ENCODE data around the gene TMEM150A. TPM values are rescaled to one million over a fixed set of nuclear protein-coding genes. Genes with fewer than 3 reads are reported as not detected.
A peak's percentile ranks its signal among the peaks of the same experiment; 100 is the strongest.

The TMEM150A gene
- total RNA-seq, 4 donors from 2014 or later, result 5.8 to 13.7 (median 9.5) TPM

DNA sequence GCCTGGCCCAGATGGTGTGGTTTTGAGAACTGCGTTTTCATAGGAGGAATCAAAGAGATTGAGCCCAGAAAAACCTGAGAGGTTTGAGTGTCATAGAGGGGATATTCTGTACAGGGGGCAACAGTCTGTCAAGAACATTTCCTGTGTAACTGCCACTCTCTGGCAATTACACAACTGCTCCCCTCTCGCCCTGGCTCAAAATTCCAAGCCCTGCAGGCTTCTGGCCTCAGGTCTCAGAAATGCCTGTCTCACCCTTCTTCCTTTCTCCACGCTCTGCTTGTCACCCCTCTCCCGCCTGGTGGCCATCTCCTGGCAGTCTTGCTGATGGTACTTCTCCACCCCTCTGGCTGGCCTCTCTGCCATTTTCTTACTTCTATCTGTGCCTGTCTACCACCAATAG lies 14.3 kb downstream of the TMEM150A start:
- intact Hi-C loops (cut with DNase I; ENCODE audit: low total_unique reads), result no loop called here
- H3K4me3 ChIP-seq (ENCODE audit: low read depth, poor library complexity, severe bottlenecking), result no peak overlapping the region

DNA sequence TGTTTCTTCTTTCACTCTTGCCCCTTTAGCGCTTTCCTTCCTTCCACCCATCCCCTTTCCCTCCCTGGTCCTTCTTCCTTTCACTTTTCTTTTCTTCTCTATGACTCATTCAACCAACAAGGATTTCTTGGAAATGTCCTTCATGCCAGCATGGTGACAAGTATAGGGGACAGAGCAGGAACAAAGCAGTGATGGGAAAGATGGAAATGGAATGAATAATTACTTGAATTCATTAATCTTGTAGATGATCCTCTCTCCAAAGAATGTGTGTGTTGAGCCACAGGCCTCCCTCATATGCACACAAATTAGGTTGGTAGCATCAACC lies 16.8 kb downstream of the TMEM150A start:
- intact Hi-C loops (cut with DNase I; ENCODE audit: low total_unique reads), result no loop called here
- DNase-seq (ENCODE audit: low spot score in 2 of 2), result no peak
- H3K4me3 ChIP-seq (ENCODE audit: low read depth, poor library complexity, severe bottlenecking), result no peak overlapping the region
- TF ChIP-seq POLR2A (IDR thresholded peaks at IDR 0.05), result no peak
- TF ChIP-seq, protein P1, sequence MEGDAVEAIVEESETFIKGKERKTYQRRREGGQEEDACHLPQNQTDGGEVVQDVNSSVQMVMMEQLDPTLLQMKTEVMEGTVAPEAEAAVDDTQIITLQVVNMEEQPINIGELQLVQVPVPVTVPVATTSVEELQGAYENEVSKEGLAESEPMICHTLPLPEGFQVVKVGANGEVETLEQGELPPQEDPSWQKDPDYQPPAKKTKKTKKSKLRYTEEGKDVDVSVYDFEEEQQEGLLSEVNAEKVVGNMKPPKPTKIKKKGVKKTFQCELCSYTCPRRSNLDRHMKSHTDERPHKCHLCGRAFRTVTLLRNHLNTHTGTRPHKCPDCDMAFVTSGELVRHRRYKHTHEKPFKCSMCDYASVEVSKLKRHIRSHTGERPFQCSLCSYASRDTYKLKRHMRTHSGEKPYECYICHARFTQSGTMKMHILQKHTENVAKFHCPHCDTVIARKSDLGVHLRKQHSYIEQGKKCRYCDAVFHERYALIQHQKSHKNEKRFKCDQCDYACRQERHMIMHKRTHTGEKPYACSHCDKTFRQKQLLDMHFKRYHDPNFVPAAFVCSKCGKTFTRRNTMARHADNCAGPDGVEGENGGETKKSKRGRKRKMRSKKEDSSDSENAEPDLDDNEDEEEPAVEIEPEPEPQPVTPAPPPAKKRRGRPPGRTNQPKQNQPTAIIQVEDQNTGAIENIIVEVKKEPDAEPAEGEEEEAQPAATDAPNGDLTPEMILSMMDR (IDR thresholded peaks at IDR 0.05), result no peak
- 31 to 62% methylated on average over 1 of the region's 1 CpG for WGBS, 2 donors

More for the DNA sequence above, 14.3 kb downstream of the TMEM150A start:
- no peak for TF ChIP-seq POLR2A (IDR thresholded peaks at IDR 0.05)
- TF ChIP-seq, protein P1 (IDR thresholded peaks at IDR 0.05), result no peak
- 71 to 83% methylated on average over 4 of the region's 4 CpGs for WGBS, 2 donors
- no peak for DNase-seq (ENCODE audit: low spot score in 2 of 2)

- DNase-seq (ENCODE audit: low spot score in 2 of 2), result no peak
- WGBS, 2 donors, result 20 to 27% methylated on average over 9 of the region's 9 CpGs
- H3K4me3 ChIP-seq (ENCODE audit: low read depth, poor library complexity, severe bottlenecking), result peak overlapping the region; percentile 18
- intact Hi-C loops (cut with DNase I; ENCODE audit: low total_unique reads), result no loop called here
- TF ChIP-seq POLR2A (IDR thresholded peaks at IDR 0.05), result no peak
- TF ChIP-seq, protein P1 (IDR thresholded peaks at IDR 0.05), result no peak
These were observed 17.4 kb downstream of the TMEM150A start for GRCh38 chr2:85584857-85585780.

DNA sequence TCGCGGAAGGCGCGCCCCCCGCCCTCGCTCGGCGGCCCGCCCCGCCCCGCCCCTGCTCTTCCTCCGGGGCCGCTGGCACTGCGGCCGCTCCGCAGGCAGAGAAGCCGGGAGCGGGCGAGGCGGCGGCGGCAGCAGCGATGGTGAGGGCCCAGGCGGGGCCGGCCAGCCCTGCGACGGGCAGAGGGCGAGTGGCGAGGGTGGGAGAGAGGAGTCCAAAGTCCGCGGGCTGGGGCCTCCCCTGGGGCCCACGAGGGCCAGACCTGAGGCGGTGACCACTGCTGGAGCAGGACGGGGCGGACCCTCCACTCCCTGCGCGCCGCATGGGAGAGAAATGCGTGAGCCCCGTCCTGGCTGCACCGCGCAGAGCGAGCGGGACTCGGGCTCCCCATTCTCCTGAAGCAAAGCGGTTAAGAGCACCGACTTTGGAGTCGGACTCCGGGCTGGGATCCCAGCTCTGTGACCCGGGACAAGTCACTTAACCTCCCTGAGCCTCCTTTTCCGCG lies 18.1 kb downstream of the TMEM150A start, which contains the start of gene VAMP5:
Gene VAMP5, plus strand, starts transcription at position 78 of the 503 bp plus-strand sequence. Its CDS starts 60 bp downstream, at position 138.
- no peak for DNase-seq (ENCODE audit: low spot score in 2 of 2)
- TF ChIP-seq POLR2A (IDR thresholded peaks at IDR 0.05), result no peak
- TF ChIP-seq, protein P1 (IDR thresholded peaks at IDR 0.05), result no peak
- 17 to 37% methylated on average over 5 to 28 of the region's 52 CpGs for WGBS, 2 donors
- peak within 1 kb of the TSS; percentile 18 for H3K4me3 ChIP-seq (ENCODE audit: low read depth, poor library complexity, severe bottlenecking)
- intact Hi-C loops (cut with DNase I; ENCODE audit: low total_unique reads), result no loop called here

- intact Hi-C loops (cut with DNase I; ENCODE audit: low total_unique reads), result no loop called here
- WGBS, 2 donors, result 26 to 34% methylated on average over 13 to 15 of the region's 16 CpGs
- DNase-seq (ENCODE audit: low spot score in 2 of 2), result no peak
- TF ChIP-seq, protein P1 (IDR thresholded peaks at IDR 0.05), result no peak
- TF ChIP-seq POLR2A (IDR thresholded peaks at IDR 0.05), result no peak
- H3K4me3 ChIP-seq (ENCODE audit: low read depth, poor library complexity, severe bottlenecking), result peak overlapping the region; percentile 18
These were observed 18.7 kb downstream of the TMEM150A start for GRCh38 chr2:85583667-85584353.
